ENCODE measurements around the gene EXOC6B. TPM values are rescaled to one million over a fixed set of nuclear protein-coding genes. Genes with fewer than 3 reads are reported as not detected.

Gene EXOC6B
- total RNA-seq, 1 experiment from 2014 or later = 33.7 TPM

- TF ChIP-seq ZNF532 (CRISPR knock-in tag; IDR thresholded peaks at IDR 0.05; ENCODE audit: borderline replicate concordance) = no peak
- TF ChIP-seq IRF1 (CRISPR knock-in tag; IDR thresholded peaks at IDR 0.05) = no peak
- TF ChIP-seq USF2 (CRISPR knock-in tag; IDR thresholded peaks at IDR 0.05) = no peak
- TF ChIP-seq ZBTB43 (CRISPR knock-in tag; IDR thresholded peaks at IDR 0.05) = no peak
- TF ChIP-seq PREB (CRISPR knock-in tag; IDR thresholded peaks at IDR 0.05; ENCODE audit: borderline replicate concordance) = no peak
- TF ChIP-seq JUN (CRISPR knock-in tag; IDR thresholded peaks at IDR 0.05) = no peak
- TF ChIP-seq NFYB (CRISPR knock-in tag; conservative IDR thresholded peaks at IDR 0.05; ENCODE audit: low read depth) = no peak
- no peak for TF ChIP-seq KAT7 (CRISPR knock-in tag; IDR thresholded peaks at IDR 0.05; ENCODE audit: borderline replicate concordance)
- no peak for TF ChIP-seq CTCF (IDR thresholded peaks at IDR 0.05)
Observed at GRCh38 chr2:72576459-72576858, 249.4 kb downstream of the EXOC6B start (continued).

GRCh38 chr2:72574886-72575285 lies 250.9 kb downstream of the EXOC6B start:
- H3K4me3 Mint-ChIP-seq = no peak overlapping the region
- H3K4me1 Mint-ChIP-seq = peaks cover 11% of the 10 kb centered on the region
- no peak for DNase-seq (ENCODE audit: low spot score)
- H3K27me3 Mint-ChIP-seq (ENCODE audit: low read depth) = no peaks in the 10 kb centered on the region
- H3K27ac Mint-ChIP-seq = peak overlapping the region; percentile 25; the same call in 1 of the 2 replicates
- no peaks in the 10 kb centered on the region for H3K36me3 Mint-ChIP-seq
- ChIA-PET CTCF (no interaction called here), POLR2A (interaction anchor here (0.7 kb wide), 1 partner anchor 724 kb away, joined by 3 read pairs; no protein-coding TSS in a partner anchor)
- no peak for ATAC-seq
- TF ChIP-seq ZNF281 (CRISPR knock-in tag; IDR thresholded peaks at IDR 0.05) (no peak), MAX (CRISPR knock-in tag; IDR thresholded peaks at IDR 0.05) (no peak), GABPB1 (CRISPR knock-in tag; IDR thresholded peaks at IDR 0.05) (no peak), CDX4 (CRISPR knock-in tag; IDR thresholded peaks at IDR 0.05; ENCODE audit: borderline replicate concordance) (no peak), ZMAT4 (CRISPR knock-in tag; IDR thresholded peaks at IDR 0.05) (no peak), ZNF232 (CRISPR knock-in tag; IDR thresholded peaks at IDR 0.05) (no peak), E2F5 (CRISPR knock-in tag; IDR thresholded peaks at IDR 0.05) (no peak), NFE2L1 (CRISPR knock-in tag; IDR thresholded peaks at IDR 0.05) (no peak), HMGA2 (CRISPR knock-in tag; IDR thresholded peaks at IDR 0.05) (no peak)
- H3K9me3 Mint-ChIP-seq = no peaks in the 10 kb centered on the region
